Measurements from ENCODE around the gene PTH1R.

DNA sequence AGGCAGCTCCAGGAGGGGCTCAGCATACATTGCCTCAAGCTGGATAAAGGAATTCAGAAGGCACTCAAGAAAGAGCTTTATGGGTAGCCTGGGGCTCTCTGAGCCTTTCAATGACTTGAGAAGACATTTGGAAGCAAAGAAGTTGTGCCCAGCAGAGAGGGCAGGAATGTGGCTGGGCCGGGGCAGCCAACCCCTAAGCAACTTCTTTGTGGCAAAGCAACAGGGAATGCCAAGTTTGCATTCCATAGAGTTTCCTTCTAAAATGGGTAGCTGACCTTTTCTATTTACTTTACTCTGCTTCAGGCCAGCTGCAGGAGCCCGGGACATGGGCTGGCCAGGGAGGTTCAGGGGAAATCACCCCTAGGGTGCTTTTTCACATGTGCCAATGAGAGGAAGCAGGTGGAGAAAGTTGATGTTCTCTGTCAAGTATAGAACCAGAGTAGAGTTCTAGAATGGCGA lies 53.5 kb downstream of the PTH1R start:
- TF ChIP-seq EZH2 (IDR thresholded peaks at IDR 0.05; ENCODE audit: borderline replicate concordance, low read length), result no peak
- TF ChIP-seq, protein P1, sequence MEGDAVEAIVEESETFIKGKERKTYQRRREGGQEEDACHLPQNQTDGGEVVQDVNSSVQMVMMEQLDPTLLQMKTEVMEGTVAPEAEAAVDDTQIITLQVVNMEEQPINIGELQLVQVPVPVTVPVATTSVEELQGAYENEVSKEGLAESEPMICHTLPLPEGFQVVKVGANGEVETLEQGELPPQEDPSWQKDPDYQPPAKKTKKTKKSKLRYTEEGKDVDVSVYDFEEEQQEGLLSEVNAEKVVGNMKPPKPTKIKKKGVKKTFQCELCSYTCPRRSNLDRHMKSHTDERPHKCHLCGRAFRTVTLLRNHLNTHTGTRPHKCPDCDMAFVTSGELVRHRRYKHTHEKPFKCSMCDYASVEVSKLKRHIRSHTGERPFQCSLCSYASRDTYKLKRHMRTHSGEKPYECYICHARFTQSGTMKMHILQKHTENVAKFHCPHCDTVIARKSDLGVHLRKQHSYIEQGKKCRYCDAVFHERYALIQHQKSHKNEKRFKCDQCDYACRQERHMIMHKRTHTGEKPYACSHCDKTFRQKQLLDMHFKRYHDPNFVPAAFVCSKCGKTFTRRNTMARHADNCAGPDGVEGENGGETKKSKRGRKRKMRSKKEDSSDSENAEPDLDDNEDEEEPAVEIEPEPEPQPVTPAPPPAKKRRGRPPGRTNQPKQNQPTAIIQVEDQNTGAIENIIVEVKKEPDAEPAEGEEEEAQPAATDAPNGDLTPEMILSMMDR (conservative IDR thresholded peaks at IDR 0.05 in 1 of 2, IDR thresholded peaks at IDR 0.05 in 1 of 2; ENCODE audit: extremely low read depth in 1 of 2, insufficient read depth in 1 of 2, low read depth in 1 of 2, low read length in 2 of 2), result no peak

Data from mammary epithelial cell (primary cell).